ENCODE measurements around the gene MUC4. TPM values are rescaled to one million over a fixed set of nuclear protein-coding genes. Genes with fewer than 3 reads are reported as not detected.

MUC4 gene
- total and polyA plus RNA-seq, 10 of the 15 experiments (the other 5 are each of a cell fraction or from before 2014, with no cell fraction given): 0.02 to 0.46 (median 0.27) TPM; not detected in 4

GRCh38 chr3:195839260-195840010 is 27.7 kb upstream of the MUC4 start:
- in situ Hi-C loops (cut with MboI): loop anchor here (5.0 to 10.0 kb wide), 2 partner anchors 82 to 215 kb away; no protein-coding TSS in a partner anchor

More at GRCh38 chr3:195839260-195840010, 27.7 kb upstream of the MUC4 start:
- RAD21 ChIA-PET (ENCODE audit: unreplicated experiment): no interaction called here
- DNase-seq (ENCODE audit: low read depth, low spot score) (no peak), FAIRE-seq (no peak), ATAC-seq (peak; percentile 18; the same call in 1 of the 3 replicates)
- no peak overlapping the region for H3K27ac ChIP-seq (ENCODE audit: control insufficient read depth, insufficient read depth)
- no peaks in the 10 kb centered on the region; the same call in 2 of the 3 replicates for H3K9me3 ChIP-seq (replicated peaks; ENCODE audit: control insufficient read depth, insufficient read depth, low read length)
- CTCF ChIA-PET: interaction anchor here (1.1 to 2.1 kb wide), 2 partner anchors 11 to 55 kb away, joined by 3 to 16 read pairs; no protein-coding TSS in a partner anchor
- intact Hi-C loops (cut with micrococcal nuclease; ENCODE audit: unreplicated experiment): no loop called here
- no peaks in the 10 kb centered on the region for H4K20me1 ChIP-seq (ENCODE audit: control insufficient read depth, insufficient read depth)
- SMC1A ChIA-PET (ENCODE audit: uncharacterized antibody, unreplicated experiment): interaction anchor here (1.1 kb wide), 1 partner anchor 11 kb away, joined by 3 read pairs; no protein-coding TSS in a partner anchor
- H2AFZ ChIP-seq (ENCODE audit: control insufficient read depth, low read depth, low read length): no peak overlapping the region
- WGBS (ENCODE audit: insufficient coverage, insufficient replicate concordance, low lambda C conversion rate, missing lambda C conversion rate): 75% methylated on average over 19 of the region's 19 CpGs
- peaks cover 10% of the 10 kb centered on the region for H3K4me1 ChIP-seq (ENCODE audit: control insufficient read depth, insufficient read depth, low read length)
- H3K27me3 ChIP-seq (replicated peaks in 1 of 2; ENCODE audit: control insufficient read depth in 2 of 2, insufficient read depth in 2 of 2, low read length in 1 of 2): no peaks in the 10 kb centered on the region; a peak in 2 of 4 replicates
- POLR2A ChIA-PET: no interaction called here
- no TSS peak for BruUV-seq (replicated peaks)
- no peak overlapping the region for H3K4me3 ChIP-seq
- no peaks in the 10 kb centered on the region for H3K36me3 ChIP-seq (ENCODE audit: control insufficient read depth in 2 of 2, insufficient read depth in 2 of 2, low read length in 1 of 2)
- no peak for TF ChIP-seq ZNF207 (IDR thresholded peaks at IDR 0.05; ENCODE audit: borderline replicate concordance)
- peak; percentile 1; the same call in 1 of the 2 replicates for TF ChIP-seq PKNOX1 (IDR thresholded peaks at IDR 0.05)
- TF ChIP-seq BRCA1 (IDR thresholded peaks at IDR 0.05; ENCODE audit: low read depth, low read length): no peak
- no peaks in the 10 kb centered on the region for H3K79me2 ChIP-seq (ENCODE audit: control insufficient read depth, insufficient read depth, low read length)
- peak overlapping the region; percentile 29 for H3K4me2 ChIP-seq (ENCODE audit: control insufficient read depth, insufficient read depth)
- H3K9ac ChIP-seq (ENCODE audit: control insufficient read depth, insufficient read depth, low read length): no peak overlapping the region

Measured in GM12878 (cell line).